ENCODE measurements around the gene ACP7. TPM values are rescaled to one million over a fixed set of nuclear protein-coding genes. Genes with fewer than 3 reads are reported as not detected.

The ACP7 gene
- total RNA-seq, 1 experiment from 2014 or later, result 5.4 TPM

DNA sequence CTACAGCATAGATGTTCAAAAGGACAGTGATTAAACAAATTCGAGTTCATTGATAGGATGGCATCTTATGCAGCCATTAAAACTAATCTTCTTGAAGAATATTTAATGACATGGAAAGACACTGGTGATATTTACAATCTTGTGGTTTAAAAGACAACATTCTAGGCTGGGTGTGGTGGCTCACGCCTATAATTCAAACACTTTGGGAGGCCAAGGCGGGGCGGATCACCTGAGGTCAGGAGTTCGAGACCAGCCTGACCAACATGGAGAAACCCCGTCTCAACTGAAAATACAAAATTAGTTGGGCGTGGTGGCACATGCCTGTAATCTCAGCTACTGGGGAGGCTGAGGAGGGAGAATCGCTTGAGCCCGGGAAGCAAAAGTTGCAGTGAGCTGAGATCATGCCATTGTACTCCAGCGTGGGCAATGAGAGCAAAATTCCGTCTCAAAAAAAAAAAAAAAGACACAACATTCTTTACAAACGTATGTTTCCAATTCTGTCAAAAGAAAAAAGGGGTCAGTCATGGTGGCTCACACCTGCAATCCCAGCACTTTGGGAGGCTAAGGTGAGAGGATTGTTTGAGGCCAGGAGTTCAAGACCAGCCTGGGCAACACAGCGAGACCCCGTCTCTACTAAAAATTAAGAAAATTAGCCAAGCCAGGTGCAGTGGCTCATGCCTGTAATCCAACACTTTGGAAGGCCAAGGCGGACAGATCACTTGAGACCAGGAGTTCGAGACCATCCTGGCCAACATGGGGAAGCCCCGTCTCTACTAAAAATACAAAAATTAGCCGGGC lies 39.0 kb downstream of the ACP7 start:
- TF ChIP-seq EZH2 (IDR thresholded peaks at IDR 0.05; ENCODE audit: low read depth) (no peak), CTCF (conservative IDR thresholded peaks at IDR 0.05) (no peak)
- ChIA-PET CTCF (interaction anchor here (0.6 to 1.5 kb wide), 6 partner anchors 72 to 391 kb away, joined by 3 to 7 read pairs (median 6); partner anchors contain the start of gene SAMD4B), POLR2A (ENCODE audit: unreplicated experiment) (interaction anchor here (0.6 kb wide), 1 partner anchor 855 kb away, joined by 3 read pairs; no protein-coding TSS in a partner anchor)
- H4K20me1 ChIP-seq (ENCODE audit: insufficient read depth), result peaks cover 17% of the 10 kb centered on the region
- H3K27ac ChIP-seq, result no peak overlapping the region
- no peak overlapping the region for H2AFZ ChIP-seq
- DNase-seq, result no peak
- no peaks in the 10 kb centered on the region for H3K9me3 ChIP-seq (ENCODE audit: insufficient read depth, low read depth)
- H3K36me3 ChIP-seq (ENCODE audit: low read depth), result no peaks in the 10 kb centered on the region
- no peak overlapping the region for H3K4me2 ChIP-seq
- H3K4me3 ChIP-seq, result no peak overlapping the region
- no peaks in the 10 kb centered on the region for H3K9me2 ChIP-seq (ENCODE audit: insufficient read depth)
- intact Hi-C loops (cut with micrococcal nuclease; ENCODE audit: unreplicated experiment), result loop anchor here (1.0 to 2.0 kb wide), 4 partner anchors 64 to 205 kb away; partner anchors contain the start of gene NCCRP1
- H3K4me1 ChIP-seq (replicated peaks; ENCODE audit: insufficient read depth), result peaks cover 9% of the 10 kb centered on the region
- H3F3A ChIP-seq (ENCODE audit: insufficient read depth, low read depth), result peaks cover 18% of the 10 kb centered on the region; the same call in 1 of the 2 replicates
- BruUV-seq (replicated peaks), result no TSS peak
- peaks cover 25% of the 10 kb centered on the region for H3K79me2 ChIP-seq (ENCODE audit: low read depth)
- H3K27me3 ChIP-seq (ENCODE audit: insufficient read depth, low read depth), result no peaks in the 10 kb centered on the region

GRCh38 chr19:39124136-39124764 lies 40.1 kb downstream of the ACP7 start:
- no peaks in the 10 kb centered on the region for H3K36me3 ChIP-seq (ENCODE audit: low read depth)
- H3K27me3 ChIP-seq (ENCODE audit: insufficient read depth, low read depth), result no peaks in the 10 kb centered on the region
- no peak overlapping the region for H3K4me3 ChIP-seq
- H3K4me1 ChIP-seq (replicated peaks; ENCODE audit: insufficient read depth), result peaks cover 9% of the 10 kb centered on the region
- ChIA-PET POLR2A (ENCODE audit: unreplicated experiment) (no interaction called here), CTCF (no interaction called here)
- intact Hi-C loops (cut with micrococcal nuclease; ENCODE audit: unreplicated experiment), result no loop called here
- H3K9me3 ChIP-seq (ENCODE audit: insufficient read depth, low read depth), result no peaks in the 10 kb centered on the region
- H2AFZ ChIP-seq, result no peak overlapping the region
- no peak for DNase-seq
- H3K4me2 ChIP-seq, result no peak overlapping the region
- BruUV-seq (replicated peaks), result no TSS peak
- H3K9me2 ChIP-seq (ENCODE audit: insufficient read depth), result no peaks in the 10 kb centered on the region
- peaks cover 26% of the 10 kb centered on the region for H4K20me1 ChIP-seq (ENCODE audit: insufficient read depth)
- peaks cover 18% of the 10 kb centered on the region; the same call in 1 of the 2 replicates for H3F3A ChIP-seq (ENCODE audit: insufficient read depth, low read depth)
- peaks cover 37% of the 10 kb centered on the region for H3K79me2 ChIP-seq (ENCODE audit: low read depth)
- no peak overlapping the region for H3K27ac ChIP-seq
- TF ChIP-seq CTCF (conservative IDR thresholded peaks at IDR 0.05), result no peak
- TF ChIP-seq EZH2 (IDR thresholded peaks at IDR 0.05; ENCODE audit: low read depth), result no peak

- POLR2A ChIA-PET (ENCODE audit: unreplicated experiment), result no interaction called here
- no peaks in the 10 kb centered on the region for H3K9me3 ChIP-seq (ENCODE audit: insufficient read depth, low read depth)
These were observed 41.0 kb downstream of the ACP7 start for GRCh38 chr19:39125199-39125553.

More at GRCh38 chr19:39125199-39125553, 41.0 kb downstream of the ACP7 start:
- Histone ChIP-seq H3K4me3 (peak overlapping the region; percentile 80; the same call in 1 of the 2 replicates), H3K27me3 (ENCODE audit: insufficient read depth, low read depth) (no peaks in the 10 kb centered on the region), H3K79me2 (ENCODE audit: low read depth) (peaks cover 44% of the 10 kb centered on the region), H2AFZ (peak overlapping the region; percentile 67), H3K9me2 (ENCODE audit: insufficient read depth) (no peaks in the 10 kb centered on the region), H3F3A (ENCODE audit: insufficient read depth, low read depth) (peaks cover 18% of the 10 kb centered on the region; the same call in 1 of the 2 replicates), H3K4me2 (peak overlapping the region; percentile 65), H4K20me1 (ENCODE audit: insufficient read depth) (peaks cover 30% of the 10 kb centered on the region), H3K4me1 (replicated peaks; ENCODE audit: insufficient read depth) (peaks cover 9% of the 10 kb centered on the region), H3K27ac (no peak overlapping the region), H3K36me3 (ENCODE audit: low read depth) (no peaks in the 10 kb centered on the region)
- intact Hi-C loops (cut with micrococcal nuclease; ENCODE audit: unreplicated experiment), result loop anchor here (1.0 kb wide), 3 partner anchors 29 to 287 kb away; partner anchors contain the start of gene PLEKHG2
- no peak for DNase-seq
- no TSS peak for BruUV-seq (replicated peaks)
- CTCF ChIA-PET, result no interaction called here
- TF ChIP-seq EZH2 (IDR thresholded peaks at IDR 0.05; ENCODE audit: low read depth) (no peak), CTCF (conservative IDR thresholded peaks at IDR 0.05) (no peak)

Measured in PC-9 (cell line).